A549 (cell line): ENCODE measurements around the gene OR1F1. TPM values are rescaled to one million over a fixed set of nuclear protein-coding genes. Genes with fewer than 3 reads are reported as not detected.
A peak's percentile ranks its signal among the peaks of the same experiment; 100 is the strongest.

Experiments used
- ATAC-seq, 2 experiments: fragments of 200-7000 bp in 1 of 2; fragments of >200 bp in 1 of 2; cut with Nextera tagmentation in 1 of 2; cut with Tn5 transposase in 1 of 2; 3 replicates each; pipeline versions ENCODE4 v1.8.0 to v1.9.1; 2018 to 2020; ENCODE audit warnings: mild to moderate bottlenecking in 1 of 2, moderate library complexity in 1 of 2
- CTCF ChIA-PET: fragments of 300-600 bp; sonication (Branson Sonifier 250); formaldehyde crosslinking; extraction: SDS; loops from one replicate; lab custom pipeline; 2021; ENCODE audit warnings: antibody characterized with exemption, inconsistent platforms; lab: Yijun Ruan, JAX
- POLR2A ChIA-PET: fragments of 350-600 bp; formaldehyde crosslinking; extraction: SDS; loops from one replicate; lab custom pipeline; 2021; ENCODE audit warnings: antibody characterized with exemption, inconsistent platforms; lab: Yijun Ruan, JAX
- DNase-seq, 2 experiments: peaks; one replicate each; pipeline versions ENCODE4 v3.0.0 to v3.0.0-alpha.2; 2011 to 2016; ENCODE audit warnings: low read depth in 1 of 2, low spot score in 1 of 2
- FAIRE-seq: peaks from 2 replicates; lab custom pipeline; 2011; peaks lifted over from hg19 to GRCh38; lab: Jason Lieb, UNC
- H3K27ac ChIP-seq, 2 experiments: fragments of >200 bp; sonication (Bioruptor Twin); formaldehyde crosslinking; 3 replicates each; pipeline ENCODE4 v1.5.1; 2016 to 2017
- H3K4me1 ChIP-seq: fragments of >200 bp; sonication (Bioruptor Twin); formaldehyde crosslinking; 3 replicates; pipeline ENCODE4 v1.6.1; 2016
- H3K4me2 ChIP-seq: fragments of >200 bp; sonication (Bioruptor Twin); formaldehyde crosslinking; 3 replicates; pipeline ENCODE4 v1.6.1; 2016
- H3K4me3 ChIP-seq: fragments of >200 bp; sonication (Bioruptor Twin); formaldehyde crosslinking; 3 replicates; pipeline ENCODE4 v1.5.1; 2016
- H3K9me3 ChIP-seq: fragments of >200 bp; sonication (Bioruptor Twin); formaldehyde crosslinking; 3 replicates; pipeline ENCODE4 v1.6.1; 2016
- CEBPB ChIP-seq, 2 experiments: fragments of >200 bp in 1 of 2; sonication (Bioruptor Twin) in 1 of 2; formaldehyde crosslinking in 1 of 2; IDR thresholded peaks; 2 replicates each; pipeline ENCODE4 v1.6.1; 2012 to 2016
- CHD2 ChIP-seq: fragments of 150-350 bp; IDR thresholded peaks from 2 replicates; pipeline ENCODE4 v1.6.1; 2014; ENCODE audit warnings: low read length; ENCODE audit not compliant: partially characterized antibody
- CHD4 ChIP-seq: fragments of 200-600 bp; sonication (generic); IDR thresholded peaks from 2 replicates; pipeline ENCODE4 v1.6.1; 2016; ENCODE audit warnings: antibody characterized with exemption, mild to moderate bottlenecking, borderline replicate concordance
- FOSB ChIP-seq: fragments of 250-450 bp; sonication (Bioruptor Pico); IDR thresholded peaks from 2 replicates; pipeline ENCODE4 v1.5.0; 2020; ENCODE audit warnings: mild to moderate bottlenecking, moderate library complexity
- HEYL ChIP-seq: fragments of 250-450 bp; sonication (Bioruptor Pico); IDR thresholded peaks from 2 replicates; pipeline ENCODE4 v1.8.0; 2021; ENCODE audit warnings: mild to moderate bottlenecking, moderate library complexity
- NPAS2 ChIP-seq: fragments of 250-450 bp; sonication (Bioruptor Pico); IDR thresholded peaks from 2 replicates; pipeline ENCODE4 v1.8.0; 2022; ENCODE audit warnings: mild to moderate bottlenecking, moderate library complexity, borderline replicate concordance
- RCOR1 ChIP-seq: fragments of 150-350 bp; IDR thresholded peaks from 2 replicates; pipeline ENCODE4 v1.6.1; 2014; ENCODE audit warnings: antibody characterized with exemption, low read length, low read depth
- RFX5 ChIP-seq: fragments of 450-650 bp; IDR thresholded peaks from 2 replicates; pipeline ENCODE4 v1.7.1; 2014; ENCODE audit warnings: antibody characterized with exemption, mild to moderate bottlenecking, moderate library complexity
- SMC3 ChIP-seq: fragments of >200 bp; sonication (Bioruptor Twin); formaldehyde crosslinking; IDR thresholded peaks from 3 replicates; pipeline ENCODE4 v1.6.1; 2018; ENCODE audit warnings: inconsistent platforms
- WGBS: methylation state at CpG from one replicate; pipeline ENCODE4 v1.1.6; 2017; ENCODE audit errors: missing lambda C conversion rate; 5-methylcytosine and 5-hydroxymethylcytosine counted together
- polyA plus RNA-seq, 4 experiments: library from polyadenylated mRNA; depleted of rRNA in 3 of 4; stranded (reverse); fragments of >200 nt; fragmentation: RNase III in 1 of 4; extraction: RNeasy Plus Mini Kit Qiagen cat#74134 plus additional on column Dnase treatment in 1 of 4; gene quantifications; 2 replicates in 3 of 4; 3 replicates in 1 of 4; pipeline ENCODE4 v1.2.3, GENCODE V29; 2011 to 2017
- TF ChIP-seq, protein P1 (sequence below): fragments of 450-650 bp; IDR thresholded peaks from 2 replicates; pipeline ENCODE4 v1.6.1; 2014; ENCODE audit warnings: antibody characterized with exemption
- TF ChIP-seq, protein P2 (sequence below): fragments of 250-450 bp; sonication (Bioruptor Pico); IDR thresholded peaks from 2 replicates; pipeline ENCODE4 v1.5.0; 2020; ENCODE audit warnings: low read depth, mild to moderate bottlenecking, moderate library complexity
- TF ChIP-seq, protein P3 (sequence below): fragments of >200 bp; sonication (Bioruptor Twin); formaldehyde crosslinking; IDR thresholded peaks from 2 replicates; pipeline ENCODE4 v1.6.1; 2016

OR1F1 gene
- polyA plus RNA-seq, 2 of the 4 experiments (the other 2 are of a cell fraction) = 0.31 to 1.3 TPM

GRCh38 chr16:3147757-3148104 lies 40.3 kb upstream of the OR1F1 start:
- Histone ChIP-seq H3K9me3 (no peaks in the 10 kb centered on the region), H3K27ac (no peak overlapping the region), H3K4me2 (no peak overlapping the region), H3K4me3 (no peak overlapping the region), H3K4me1 (peaks cover 7% of the 10 kb centered on the region)
- POLR2A ChIA-PET = interaction anchor here (2.8 to 4.1 kb wide), 2 partner anchors 12 to 13 kb away, joined by 13 to 43 read pairs; partner anchors contain the start of gene ZNF213
- no peak for FAIRE-seq
- ATAC-seq = no peak
- DNase-seq = no peak
- WGBS = 98% methylated on average over 4 of the region's 5 CpGs
- TF ChIP-seq, protein P1, sequence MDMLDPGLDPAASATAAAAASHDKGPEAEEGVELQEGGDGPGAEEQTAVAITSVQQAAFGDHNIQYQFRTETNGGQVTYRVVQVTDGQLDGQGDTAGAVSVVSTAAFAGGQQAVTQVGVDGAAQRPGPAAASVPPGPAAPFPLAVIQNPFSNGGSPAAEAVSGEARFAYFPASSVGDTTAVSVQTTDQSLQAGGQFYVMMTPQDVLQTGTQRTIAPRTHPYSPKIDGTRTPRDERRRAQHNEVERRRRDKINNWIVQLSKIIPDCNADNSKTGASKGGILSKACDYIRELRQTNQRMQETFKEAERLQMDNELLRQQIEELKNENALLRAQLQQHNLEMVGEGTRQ = no peak
- no peak for TF ChIP-seq CEBPB (IDR thresholded peaks at IDR 0.05)
- CTCF ChIA-PET = interaction anchor here (0.9 to 11.2 kb wide), 6 partner anchors 10 to 89 kb away, joined by 3 to 158 read pairs (median 12); partner anchors contain the start of genes ZNF205 and ZNF213

- FAIRE-seq (no peak), DNase-seq (no peak), ATAC-seq (no peak)
- ChIA-PET CTCF (interaction anchor here (0.9 to 11.2 kb wide), 14 partner anchors 11 to 125 kb away, joined by 3 to 158 read pairs (median 6); partner anchors contain the start of genes HCFC1R1, THOC6, ZNF205 and ZNF213), POLR2A (interaction anchor here (0.6 to 4.1 kb wide), 5 partner anchors 11 to 719 kb away, joined by 3 to 64 read pairs (median 14); partner anchors contain the start of gene ZNF213)
- peak overlapping the region in 1 of 2 experiments; percentile 97; a peak in 2 of 6 replicates for H3K27ac ChIP-seq
- 94% methylated on average over 13 of the region's 13 CpGs for whole genome bisulfite sequencing
- no peak overlapping the region for H3K4me3 ChIP-seq
- H3K4me2 ChIP-seq = peak overlapping the region; percentile 91
- H3K9me3 ChIP-seq = no peaks in the 10 kb centered on the region
- H3K4me1 ChIP-seq = peaks cover 7% of the 10 kb centered on the region
- no peak for TF ChIP-seq SMC3
- no peak for TF ChIP-seq NPAS2 (CRISPR knock-in tag)
- TF ChIP-seq, protein P2, sequence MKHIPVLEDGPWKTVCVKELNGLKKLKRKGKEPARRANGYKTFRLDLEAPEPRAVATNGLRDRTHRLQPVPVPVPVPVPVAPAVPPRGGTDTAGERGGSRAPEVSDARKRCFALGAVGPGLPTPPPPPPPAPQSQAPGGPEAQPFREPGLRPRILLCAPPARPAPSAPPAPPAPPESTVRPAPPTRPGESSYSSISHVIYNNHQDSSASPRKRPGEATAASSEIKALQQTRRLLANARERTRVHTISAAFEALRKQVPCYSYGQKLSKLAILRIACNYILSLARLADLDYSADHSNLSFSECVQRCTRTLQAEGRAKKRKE = no peak
Observed at GRCh38 chr16:3148256-3149192, 39.5 kb upstream of the OR1F1 start.

GRCh38 chr16:3149193-3149530 lies 38.8 kb upstream of the OR1F1 start:
- Histone ChIP-seq H3K4me2 (peak overlapping the region; percentile 91), H3K4me3 (peak overlapping the region; percentile 76), H3K27ac (peak overlapping the region; percentile 95 to 97), H3K4me1 (peaks cover 7% of the 10 kb centered on the region), H3K9me3 (no peaks in the 10 kb centered on the region)
- POLR2A ChIA-PET = interaction anchor here (1.8 to 4.1 kb wide), 4 partner anchors 11 to 23 kb away, joined by 10 to 64 read pairs (median 28); partner anchors contain the start of gene ZNF213
- no peak for FAIRE-seq
- WGBS = 85% methylated on average over 6 of the region's 6 CpGs
- CTCF ChIA-PET = interaction anchor here (0.6 to 11.2 kb wide), 16 partner anchors 12 to 152 kb away, joined by 3 to 158 read pairs (median 4); partner anchors contain the start of genes HCFC1R1, THOC6 and ZNF213
- no peak for TF ChIP-seq RFX5
- no peak for TF ChIP-seq FOSB
- TF ChIP-seq, protein P3, sequence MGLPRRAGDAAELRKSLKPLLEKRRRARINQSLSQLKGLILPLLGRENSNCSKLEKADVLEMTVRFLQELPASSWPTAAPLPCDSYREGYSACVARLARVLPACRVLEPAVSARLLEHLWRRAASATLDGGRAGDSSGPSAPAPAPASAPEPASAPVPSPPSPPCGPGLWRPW = no peak
- no peak for TF ChIP-seq RCOR1
- TF ChIP-seq, protein P1 = no peak
- no peak for TF ChIP-seq HEYL (CRISPR knock-in tag)
- TF ChIP-seq CHD4 = no peak
- TF ChIP-seq CHD2 = no peak
- no peak for ATAC-seq
- no peak for DNase-seq
